ENCODE measurements around the gene SVBP. TPM values are rescaled to one million over a fixed set of nuclear protein-coding genes. Genes with fewer than 3 reads are reported as not detected.

The SVBP gene
- polyA plus RNA-seq, 3 donors, result 11.4 to 44.5 (median 28.9) TPM

DNA sequence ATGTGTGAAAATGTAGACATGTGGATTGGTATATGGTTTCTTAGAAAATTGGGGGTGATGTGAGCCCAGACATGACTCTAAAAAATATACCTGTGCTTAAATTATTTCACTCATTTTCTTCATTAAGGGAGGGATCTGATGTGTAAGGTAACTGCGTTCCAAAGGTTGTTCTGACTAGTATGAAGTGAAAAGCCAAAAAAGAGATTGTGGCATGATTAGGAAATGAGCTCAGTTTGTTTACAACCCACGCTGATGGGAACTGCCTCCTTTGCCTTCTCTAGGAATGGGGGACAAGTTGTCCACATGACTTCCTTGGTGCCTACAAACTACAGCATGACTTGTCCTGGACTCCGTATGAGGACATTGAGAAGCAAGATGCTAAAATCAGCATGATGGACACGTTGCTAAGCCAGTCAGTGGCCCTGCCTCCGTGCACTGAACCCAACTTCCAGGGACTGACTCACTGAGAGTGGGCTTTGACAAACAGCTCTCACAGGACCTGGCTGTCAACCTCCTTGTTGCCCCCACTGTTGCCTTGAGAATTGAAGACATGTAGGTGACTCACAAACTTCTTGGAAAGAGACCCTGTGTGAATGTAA lies 42.2 kb downstream of the SVBP start:
- no peak overlapping the region for H3K27ac ChIP-seq (ENCODE audit: low read depth, low read length)
- 84 to 91% (median 87%) methylated on average over 5 of the region's 5 CpGs for WGBS, 3 donors

GRCh38 chr1:42773420-42773819 lies 43.8 kb downstream of the SVBP start:
- H3K27ac ChIP-seq (ENCODE audit: low read depth, low read length), result no peak overlapping the region
- whole genome bisulfite sequencing, 3 donors, result 47 to 70% (median 47%) methylated on average over 2 of the region's 2 CpGs

DNA sequence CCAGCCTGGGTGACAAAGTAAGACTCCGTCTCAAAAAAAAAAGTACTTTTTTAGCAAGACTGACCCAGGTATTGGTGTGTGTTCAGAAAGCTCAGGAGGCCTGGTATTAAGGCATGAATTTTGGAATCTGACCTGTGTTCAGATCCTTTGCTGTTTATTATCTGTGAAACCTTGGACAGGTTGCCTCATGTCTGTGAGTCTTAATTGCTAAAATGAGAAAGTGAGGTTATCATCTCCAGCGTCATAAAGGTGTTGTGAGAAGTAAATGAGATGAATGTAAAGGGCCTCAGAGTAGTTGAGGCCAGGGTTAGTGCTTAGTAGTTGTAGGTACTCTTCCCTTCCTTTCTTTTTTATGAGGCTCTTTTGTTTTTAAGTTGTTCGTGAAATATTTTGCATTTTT lies 47.4 kb downstream of the SVBP start:
- H3K27ac ChIP-seq (ENCODE audit: low read depth, low read length), result no peak overlapping the region
- WGBS, 3 donors, result 93 to 97% (median 95%) methylated on average over 3 of the region's 3 CpGs

DNA sequence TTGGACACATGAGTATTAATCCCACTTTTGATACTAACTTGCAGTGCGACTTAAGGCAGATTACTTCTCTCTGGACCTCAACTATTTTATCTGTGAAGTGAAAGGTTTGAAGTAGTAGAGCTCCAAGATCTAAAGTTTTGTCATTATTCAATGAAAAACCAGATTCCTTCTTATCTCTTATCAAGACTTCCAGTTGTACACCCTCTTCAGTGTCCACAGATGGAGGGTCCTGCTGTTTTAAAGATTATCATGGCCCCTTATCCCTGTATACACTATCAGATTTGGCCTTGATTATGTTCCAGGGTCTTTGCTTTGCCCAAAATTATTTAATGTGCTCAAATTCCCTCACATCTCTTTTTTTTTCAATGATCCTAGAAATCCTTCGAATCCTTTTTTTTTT lies 49.0 kb downstream of the SVBP start:
- no peak overlapping the region for H3K27ac ChIP-seq (ENCODE audit: low read depth, low read length)
- WGBS, 3 donors, result 80 to 90% (median 88%) methylated on average over 2 of the region's 2 CpGs

DNA sequence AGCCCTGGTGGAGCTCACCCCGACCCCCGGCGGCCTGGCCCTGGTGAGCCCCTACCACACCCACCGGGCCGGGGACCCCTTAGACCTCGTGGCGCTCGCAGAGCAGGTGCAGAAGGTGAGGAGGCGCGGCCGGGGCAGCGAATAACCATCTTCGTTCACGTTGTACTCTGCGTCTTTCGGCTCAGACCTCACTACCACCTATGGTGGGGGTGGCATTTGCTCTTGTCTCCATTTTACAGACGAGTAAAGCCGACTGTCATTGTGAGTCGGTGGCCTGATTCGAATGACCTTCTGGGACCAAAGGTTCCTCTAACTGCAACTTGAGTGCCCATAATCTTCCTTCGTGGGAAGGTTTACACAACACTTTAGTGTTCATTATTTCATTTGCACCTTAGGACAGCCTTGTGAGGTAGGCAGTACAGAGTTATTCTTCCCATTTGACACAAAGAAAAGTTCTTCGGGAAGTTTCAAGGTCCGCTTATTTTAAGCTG lies 49.6 kb downstream of the SVBP start:
- H3K27ac ChIP-seq (ENCODE audit: low read depth, low read length), result peak overlapping the region; percentile 39
- 1 to 3% (median 2%) methylated on average over 22 to 23 of the region's 23 CpGs for WGBS, 3 donors

GRCh38 chr1:42766741-42767509 lies 50.3 kb downstream of the SVBP start, which contains the start of the genes C1orf50 and P3H1:
Gene C1orf50 (plus strand): TSS chr1:42767249. CDS start chr1:42767312, 63 bp downstream.
Gene P3H1 (minus strand): TSS chr1:42767028. CDS start chr1:42766971, 57 bp downstream.
- WGBS, 3 donors, result 0 to 1% (median 0%) methylated on average over 65 to 82 of the region's 82 CpGs
- H3K27ac ChIP-seq (ENCODE audit: low read depth, low read length), result peak within 1 kb of the TSS; percentile 52

- H3K27ac ChIP-seq (ENCODE audit: low read depth, low read length), result peak overlapping the region; percentile 52
- WGBS, 3 donors, result 1% methylated on average over 38 to 44 of the region's 44 CpGs
Observed at GRCh38 chr1:42765832-42766740, 51.1 kb downstream of the SVBP start.

GRCh38 chr1:42765269-42765668 lies 51.9 kb downstream of the SVBP start:
- H3K27ac ChIP-seq (ENCODE audit: low read depth, low read length), result no peak overlapping the region
- WGBS, 3 donors, result 17 to 32% (median 24%) methylated on average over 7 of the region's 7 CpGs

DNA sequence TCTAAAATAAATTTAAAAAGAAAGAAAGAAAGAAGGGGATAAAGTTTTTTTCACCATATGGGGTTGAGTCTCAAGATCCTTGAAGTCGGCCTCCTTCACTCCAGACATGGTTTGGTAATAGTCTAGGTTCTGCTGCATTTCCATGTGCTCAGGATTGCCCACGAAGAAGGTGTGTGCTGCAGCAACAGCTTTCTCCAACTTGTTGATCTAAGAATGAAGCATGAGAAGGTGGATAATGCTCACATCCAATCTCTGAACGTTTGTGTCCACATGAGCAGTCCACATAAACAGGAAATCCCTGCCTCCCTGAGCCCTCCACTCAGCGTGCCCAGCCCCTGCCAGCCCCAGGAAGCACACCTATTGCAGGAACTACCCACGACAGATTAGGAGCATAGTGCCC lies 54.9 kb downstream of the SVBP start:
- WGBS, 3 donors, result 54 to 69% (median 58%) methylated on average over 5 of the region's 5 CpGs
- H3K27ac ChIP-seq (ENCODE audit: low read depth, low read length), result no peak overlapping the region

GRCh38 chr1:42761567-42761966 lies 55.6 kb downstream of the SVBP start:
- no peak overlapping the region for H3K27ac ChIP-seq (ENCODE audit: low read depth, low read length)
- 93 to 96% (median 94%) methylated on average over 4 of the region's 4 CpGs for WGBS, 3 donors

DNA sequence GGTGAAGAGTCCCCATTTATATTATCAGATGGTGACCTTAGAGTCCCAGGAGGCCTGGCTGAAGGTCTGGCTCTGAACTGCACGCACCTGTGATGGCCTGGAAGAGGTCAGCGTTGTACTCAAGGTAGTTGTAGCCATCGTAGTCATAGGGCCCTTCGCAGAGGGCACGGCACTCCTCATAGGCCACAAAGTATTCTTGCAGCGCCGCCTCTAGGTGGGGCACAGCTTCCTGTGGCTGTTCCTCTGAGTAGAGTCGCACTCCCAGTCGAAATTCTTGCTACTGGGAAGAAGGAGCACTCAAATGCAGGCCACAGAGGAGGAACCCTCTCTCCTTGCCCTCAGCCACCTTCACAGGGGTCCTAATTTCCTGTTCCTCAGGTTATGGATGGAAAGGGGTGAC lies 58.1 kb downstream of the SVBP start:
- no peak overlapping the region for H3K27ac ChIP-seq (ENCODE audit: low read depth, low read length)

GRCh38 chr1:42758641-42759040 lies 58.6 kb downstream of the SVBP start:
- WGBS, 3 donors, result 48 to 84% (median 65%) methylated on average over 3 of the region's 3 CpGs
- no peak overlapping the region for H3K27ac ChIP-seq (ENCODE audit: low read depth, low read length)

More for the DNA sequence above, 58.1 kb downstream of the SVBP start:
- 64 to 82% (median 70%) methylated on average over 9 of the region's 9 CpGs for WGBS, 3 donors

GRCh38 chr1:42757892-42758275 lies 59.3 kb downstream of the SVBP start:
- no peak overlapping the region for H3K27ac ChIP-seq (ENCODE audit: low read depth, low read length)

Other genes starting within 250 kb of the SVBP start
- 10 to 100 TPM; 15.6 to 34.3 (median 25.0) TPM for gene PPIH, start 159.0 kb downstream of the SVBP start, polyA plus RNA-seq
- gene YBX1, start 135.0 kb downstream of the SVBP start, polyA plus RNA-seq, result 100 to 1,000 TPM; 218 to 926 (median 714) TPM
- gene CLDN19, start 77.2 kb downstream of the SVBP start, polyA plus RNA-seq, result under 1 TPM in 1 of 3 donors, not detected in 2; 0.01 TPM
- 10 to 100 TPM; 12.9 to 28.1 (median 22.7) TPM for gene P3H1, start 50.4 kb downstream of the SVBP start, polyA plus RNA-seq
- gene C1orf50, start 50.1 kb downstream of the SVBP start, polyA plus RNA-seq, result 1 to 10 TPM; 2.5 to 4.1 (median 3.1) TPM
- gene TMEM269, start 32.4 kb downstream of the SVBP start, polyA plus RNA-seq, result under 1 TPM in 1 of 3 donors, not detected in 2; 0.05 TPM
- gene ERMAP, start 275 bp downstream of the SVBP start, polyA plus RNA-seq, result 1 to 10 TPM; 3.5 to 7.8 (median 7.0) TPM
- gene ZNF691, start 29.2 kb upstream of the SVBP start, polyA plus RNA-seq, result 1 to 10 TPM; 3.5 to 5.6 (median 4.2) TPM
- gene SLC2A1, start 141.5 kb upstream of the SVBP start, polyA plus RNA-seq, result 10 to 100 TPM in 1 of 3 donors, 1 to 10 TPM in 2; 4.4 to 25.4 (median 6.6) TPM

All from adipose tissue (tissue), 3 donors.